Measurements from ENCODE around the gene GPSM1. TPM values are rescaled to one million over a fixed set of nuclear protein-coding genes. Genes with fewer than 3 reads are reported as not detected.

GPSM1 gene
- total RNA-seq, 4 donors from 2014 or later, result 10.0 to 14.9 (median 13.0) TPM

- 54% methylated on average over 6 of the region's 28 CpGs; no CpG with 5 or more reads in 1 of the 2 donors for whole genome bisulfite sequencing, 2 donors (ENCODE audit: low coverage in 1 of 2)
- ATAC-seq, result no peak
Measured at GRCh38 chr9:136310273-136311030, 16.9 kb upstream of the GPSM1 start.

GRCh38 chr9:136311051-136312008 lies 16.0 kb upstream of the GPSM1 start:
- Histone ChIP-seq H3K9me3 (peaks cover 0 to 8% (median 0%) of the 10 kb centered on the region in 3 donors), H3K4me3 (no peak overlapping the region), H3K4me1 (no peaks in the 10 kb centered on the region), H3K27ac (no peak overlapping the region), H3K27me3 (peaks cover 60% of the 10 kb centered on the region), H3K36me3 (no peaks in the 10 kb centered on the region)
- ATAC-seq, result no peak
- TF ChIP-seq CTCF (IDR thresholded peaks at IDR 0.05) (no peak), EP300 (IDR thresholded peaks at IDR 0.05) (no peak), POLR2A (IDR thresholded peaks at IDR 0.05) (no peak), POLR2AphosphoS5 (IDR thresholded peaks at IDR 0.05) (no peak)
- WGBS, 2 donors (ENCODE audit: low coverage in 1 of 2), result no CpG with 5 or more reads among the region's 23 CpGs

More at GRCh38 chr9:136310273-136311030, 16.9 kb upstream of the GPSM1 start:
- H3K27me3 ChIP-seq, result peaks cover 65% of the 10 kb centered on the region
- no peak overlapping the region for H3K4me3 ChIP-seq
- H3K27ac ChIP-seq, result no peak overlapping the region
- no peaks in the 10 kb centered on the region for H3K36me3 ChIP-seq
- H3K9me3 ChIP-seq, result peaks cover 0 to 8% (median 0%) of the 10 kb centered on the region in 3 donors
- no peaks in the 10 kb centered on the region for H3K4me1 ChIP-seq
- TF ChIP-seq POLR2AphosphoS5 (IDR thresholded peaks at IDR 0.05) (no peak), CTCF (IDR thresholded peaks at IDR 0.05) (no peak), POLR2A (IDR thresholded peaks at IDR 0.05) (no peak), EP300 (IDR thresholded peaks at IDR 0.05) (no peak)

GRCh38 chr9:136312009-136312375 lies 15.3 kb upstream of the GPSM1 start:
- Histone ChIP-seq H3K27me3 (peaks cover 54% of the 10 kb centered on the region), H3K4me1 (no peaks in the 10 kb centered on the region), H3K27ac (no peak overlapping the region), H3K9me3 (peaks cover 0 to 8% (median 0%) of the 10 kb centered on the region in 3 donors), H3K36me3 (no peaks in the 10 kb centered on the region), H3K4me3 (no peak overlapping the region)
- ATAC-seq, result no peak
- TF ChIP-seq POLR2AphosphoS5 (IDR thresholded peaks at IDR 0.05), result no peak
- TF ChIP-seq CTCF (IDR thresholded peaks at IDR 0.05), result no peak
- no peak for TF ChIP-seq EP300 (IDR thresholded peaks at IDR 0.05)
- TF ChIP-seq POLR2A (IDR thresholded peaks at IDR 0.05), result no peak
- no CpG with 5 or more reads among the region's 10 CpGs for WGBS, 2 donors (ENCODE audit: low coverage in 1 of 2)

- 80% methylated on average over 1 of the region's 12 CpGs; no CpG with 5 or more reads in 1 of the 2 donors for WGBS, 2 donors (ENCODE audit: low coverage in 1 of 2)
- TF ChIP-seq POLR2AphosphoS5 (IDR thresholded peaks at IDR 0.05) (no peak), CTCF (IDR thresholded peaks at IDR 0.05) (peak in 3 of 4 experiments; percentile 41 to 70 (median 55))
- Histone ChIP-seq H3K27ac (no peak overlapping the region), H3K9me3 (peaks cover 0 to 8% (median 0%) of the 10 kb centered on the region in 3 donors), H3K4me3 (no peak overlapping the region), H3K36me3 (no peaks in the 10 kb centered on the region), H3K27me3 (peaks cover 50% of the 10 kb centered on the region), H3K4me1 (no peaks in the 10 kb centered on the region)
- peak; percentile 57 for ATAC-seq
Measured at GRCh38 chr9:136312436-136312835, 14.9 kb upstream of the GPSM1 start.
